AG20443 (cell line): Measurements from ENCODE around the gene LRBA.
"Not testable (repeated sequence)": the region's sequence is repeated elsewhere in the genome, so short reads cannot be mapped to it uniquely, and the experiment has no call there.

ENCODE experiments used
- DNase-seq: peaks from one replicate; pipeline ENCODE4 v3.0.0; 2012; ENCODE audit warnings: low spot score, mixed read lengths

Gene LRBA

GRCh38 chr4:150974750-150975149, 40.3 kb downstream of the LRBA start:
- DNase-seq, result no peak

GRCh38 chr4:150974252-150974640, 40.8 kb downstream of the LRBA start:
- DNase-seq, result no peak

GRCh38 chr4:150973626-150974251, 41.3 kb downstream of the LRBA start:
- no peak for DNase-seq

- no peak for DNase-seq
These were observed 42.5 kb downstream of the LRBA start for GRCh38 chr4:150972592-150972991.

- DNase-seq, result no peak
These were observed 43.2 kb downstream of the LRBA start for GRCh38 chr4:150971901-150972300.

- DNase-seq, result no peak
These were observed 44.4 kb downstream of the LRBA start for GRCh38 chr4:150970685-150971151.

GRCh38 chr4:150964754-150965153, 50.3 kb downstream of the LRBA start:
- DNase-seq, result no peak

GRCh38 chr4:150963602-150964345, 51.3 kb downstream of the LRBA start:
- not testable (repeated sequence) for DNase-seq

- DNase-seq, result no peak
These were observed 52.8 kb downstream of the LRBA start for GRCh38 chr4:150962245-150962644.

- DNase-seq, result no peak
These were observed 53.5 kb downstream of the LRBA start for GRCh38 chr4:150961566-150961965.

GRCh38 chr4:150960818-150961217, 54.3 kb downstream of the LRBA start:
- peak; percentile 35 for DNase-seq

- peak; percentile 55 for DNase-seq
These were observed 55.0 kb downstream of the LRBA start for GRCh38 chr4:150960079-150960478.

GRCh38 chr4:150957981-150958380, 57.1 kb downstream of the LRBA start:
- DNase-seq, result not testable (repeated sequence)

- not testable (repeated sequence) for DNase-seq
These were observed 58.0 kb downstream of the LRBA start for GRCh38 chr4:150957095-150957494.

GRCh38 chr4:150953916-150954315, 61.2 kb downstream of the LRBA start:
- DNase-seq, result not testable (repeated sequence)

- no peak for DNase-seq
These were observed 62.8 kb downstream of the LRBA start for GRCh38 chr4:150952167-150952845.

GRCh38 chr4:150950657-150951288, 64.3 kb downstream of the LRBA start:
- DNase-seq, result no peak

GRCh38 chr4:150949943-150950342, 65.1 kb downstream of the LRBA start:
- DNase-seq, result no peak

- DNase-seq, result no peak
These were observed 65.7 kb downstream of the LRBA start for GRCh38 chr4:150949342-150949741.

GRCh38 chr4:150948710-150949109, 66.4 kb downstream of the LRBA start:
- no peak for DNase-seq

- DNase-seq, result no peak
These were observed 67.0 kb downstream of the LRBA start for GRCh38 chr4:150948074-150948473.

- no peak for DNase-seq
These were observed 70.4 kb downstream of the LRBA start for GRCh38 chr4:150944660-150945059.

GRCh38 chr4:150943818-150944217, 71.3 kb downstream of the LRBA start:
- DNase-seq, result no peak
